ENCODE results near the gene DCPS.
"Not testable (repeated sequence)": the region's sequence is repeated elsewhere in the genome, so short reads cannot be mapped to it uniquely, and the experiment has no call there.

The DCPS gene

DNA sequence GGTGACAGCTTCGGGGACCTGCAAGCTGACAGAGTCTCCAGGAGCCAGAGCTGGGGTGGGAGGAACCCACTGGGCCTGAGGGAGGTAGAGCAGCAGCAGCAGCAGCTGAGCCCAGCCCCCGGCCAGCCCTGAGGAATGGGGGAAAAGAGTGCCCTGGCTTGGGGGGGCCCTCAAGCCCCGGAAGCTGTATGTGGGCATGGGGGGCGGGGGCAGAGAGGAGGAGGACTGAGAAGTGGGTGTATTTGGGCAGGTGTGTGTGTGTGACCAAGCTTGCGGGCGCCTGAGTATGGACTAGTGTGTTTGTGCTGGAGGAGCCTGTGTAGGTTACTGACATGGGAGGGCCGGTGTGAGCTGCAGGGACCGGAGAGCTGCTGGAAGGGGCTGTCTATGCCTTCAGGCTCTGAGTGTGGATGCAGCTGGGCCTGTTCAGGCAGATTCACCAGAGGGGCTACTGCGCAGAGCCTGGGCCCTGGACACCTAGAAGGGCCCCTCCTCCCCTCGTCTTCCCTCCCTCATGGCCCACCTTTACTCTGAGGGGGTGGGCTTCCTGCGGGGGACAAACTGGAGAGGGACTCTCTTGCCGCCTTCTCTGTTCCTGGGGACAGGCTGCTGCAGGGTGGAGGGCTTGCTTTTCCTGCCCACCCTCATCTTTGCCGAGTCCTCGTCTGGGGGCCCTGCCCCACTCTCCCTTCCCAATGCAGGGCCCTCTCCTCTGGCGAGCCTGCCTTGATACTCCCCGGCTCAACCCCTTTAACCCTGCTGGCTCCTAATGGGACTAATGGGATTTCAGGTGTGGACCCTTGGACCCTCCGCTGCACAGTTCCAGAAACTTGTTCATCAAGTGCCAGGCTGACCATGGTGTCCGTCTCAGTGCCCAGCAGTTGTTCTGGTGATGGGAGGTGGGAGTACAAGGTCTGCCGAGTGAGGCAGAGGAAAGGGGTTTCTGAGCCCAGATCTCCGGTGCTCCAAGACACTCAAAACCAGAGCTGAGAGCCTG is 79.8 kb downstream of the DCPS start:
- DNase-seq (ENCODE audit: low read depth, low spot score) = no peak
- Histone ChIP-seq H3K9ac (ENCODE audit: insufficient read length) (no peak overlapping the region), H3K9me3 (ENCODE audit: low read depth, low read length) (no peaks in the 10 kb centered on the region), H3K4me3 (no peak overlapping the region), H3K27ac (no peak overlapping the region), H3K36me3 (ENCODE audit: insufficient read depth, low read length) (no peaks in the 10 kb centered on the region)
- no peak for TF ChIP-seq POLR2AphosphoS5 (IDR thresholded peaks at IDR 0.05; ENCODE audit: borderline replicate concordance, low read depth, low read length)
- TF ChIP-seq EZH2 (IDR thresholded peaks at IDR 0.05) = no peak
- no peak for TF ChIP-seq FOXP2 (optimal IDR thresholded peaks at IDR 0.05; ENCODE audit: control extremely low read depth, extremely low read length, insufficient read depth)

DNA sequence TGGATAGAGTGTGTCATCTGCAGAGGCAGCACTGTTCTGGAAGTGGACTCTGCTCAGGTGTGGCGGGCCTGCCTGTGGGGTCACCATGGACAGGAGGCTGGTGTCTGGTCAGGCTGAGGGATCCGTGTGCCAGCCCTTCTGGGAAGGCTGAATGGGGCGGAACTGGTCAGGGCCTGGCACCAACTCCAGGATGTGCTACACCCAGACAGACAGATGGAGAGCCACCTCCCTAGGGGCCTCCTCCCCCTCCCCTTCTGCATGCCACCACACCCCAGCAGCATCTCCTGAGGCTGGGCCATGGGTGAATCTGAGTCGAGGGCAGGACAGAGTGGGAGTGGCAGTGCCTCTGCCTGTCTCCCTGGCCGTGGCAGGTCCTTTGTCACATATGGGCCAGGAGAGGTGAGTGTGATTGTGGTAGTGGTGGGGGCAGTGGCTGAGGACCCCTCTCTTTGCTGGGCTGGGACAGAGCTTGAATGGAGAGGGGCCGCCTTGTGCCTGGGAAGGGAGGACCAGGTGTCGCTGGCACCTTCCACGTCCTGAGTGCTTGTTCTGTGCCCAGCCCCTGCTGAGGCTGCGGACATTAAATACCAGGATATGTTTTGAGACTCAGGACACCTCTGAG is 80.7 kb downstream of the DCPS start:
- no peak for DNase-seq (ENCODE audit: low read depth, low spot score)
- Histone ChIP-seq H3K36me3 (ENCODE audit: insufficient read depth, low read length) (no peaks in the 10 kb centered on the region), H3K27ac (no peak overlapping the region), H3K9ac (ENCODE audit: insufficient read length) (no peak overlapping the region), H3K9me3 (ENCODE audit: low read depth, low read length) (no peaks in the 10 kb centered on the region), H3K4me3 (no peak overlapping the region)
- TF ChIP-seq EZH2 (IDR thresholded peaks at IDR 0.05) (no peak), FOXP2 (optimal IDR thresholded peaks at IDR 0.05; ENCODE audit: control extremely low read depth, extremely low read length, insufficient read depth) (no peak), POLR2AphosphoS5 (IDR thresholded peaks at IDR 0.05; ENCODE audit: borderline replicate concordance, low read depth, low read length) (no peak)

DNA sequence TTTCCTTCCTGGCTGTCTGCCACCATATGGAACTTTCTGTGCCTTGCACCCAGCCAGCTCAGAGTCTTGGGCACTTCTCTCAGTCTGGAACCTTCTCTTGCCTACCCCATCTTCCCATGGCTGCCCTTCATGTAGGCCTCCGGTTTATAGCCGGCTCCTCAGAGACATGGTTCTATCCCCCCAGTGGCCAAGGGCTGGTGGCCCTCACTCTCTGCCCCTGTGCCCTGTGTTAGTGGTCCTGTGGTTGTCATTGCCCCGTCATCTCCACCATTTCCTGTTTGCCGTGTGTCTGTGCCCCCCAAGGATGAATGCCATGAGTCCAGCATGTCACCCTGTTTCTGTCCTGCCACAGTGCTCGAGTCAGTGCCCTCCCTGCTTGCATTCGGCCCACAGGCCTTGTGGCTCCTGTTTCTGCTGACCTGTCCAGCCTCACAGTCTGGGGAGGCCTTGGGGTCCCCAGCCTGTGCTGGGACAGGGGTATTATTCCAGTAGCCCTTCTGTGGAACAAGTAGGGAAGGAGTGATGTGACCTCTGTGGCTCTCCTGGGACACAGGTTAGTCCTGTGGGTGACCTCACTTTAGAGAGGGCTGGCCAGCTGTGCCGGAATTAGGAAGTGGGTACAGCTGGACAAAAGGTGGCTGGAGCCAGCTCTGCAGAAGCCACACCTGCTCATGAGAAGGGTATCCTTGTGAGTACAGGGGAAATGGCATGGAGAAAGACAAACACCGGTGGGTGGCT is 82.3 kb downstream of the DCPS start:
- Histone ChIP-seq H3K9me3 (ENCODE audit: low read depth, low read length) (no peaks in the 10 kb centered on the region), H3K36me3 (ENCODE audit: insufficient read depth, low read length) (no peaks in the 10 kb centered on the region), H3K4me3 (no peak overlapping the region), H3K9ac (ENCODE audit: insufficient read length) (no peak overlapping the region), H3K27ac (no peak overlapping the region)
- TF ChIP-seq POLR2AphosphoS5 (IDR thresholded peaks at IDR 0.05; ENCODE audit: borderline replicate concordance, low read depth, low read length) = no peak
- no peak for TF ChIP-seq EZH2 (IDR thresholded peaks at IDR 0.05)
- no peak for TF ChIP-seq FOXP2 (optimal IDR thresholded peaks at IDR 0.05; ENCODE audit: control extremely low read depth, extremely low read length, insufficient read depth)
- no peak for DNase-seq (ENCODE audit: low read depth, low spot score)

DNA sequence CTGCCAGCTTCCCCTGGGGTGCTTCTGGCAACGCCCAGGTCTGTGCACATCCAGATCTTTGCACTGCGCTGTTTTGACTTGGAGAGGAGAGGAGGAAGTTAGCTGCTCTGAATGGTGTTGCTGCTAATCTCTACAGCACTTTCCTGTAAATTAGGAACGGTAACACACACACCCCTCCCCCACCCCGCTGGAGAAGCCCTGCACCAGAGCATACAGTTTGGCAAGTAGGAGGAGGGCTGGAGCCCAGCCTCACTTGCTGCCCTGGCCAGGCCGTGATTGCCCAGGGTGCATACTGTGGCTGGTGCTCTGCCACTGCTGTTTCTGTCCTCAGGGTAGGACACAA is 82.8 kb downstream of the DCPS start:
- not testable (repeated sequence) for H3K27ac ChIP-seq; H3K36me3 ChIP-seq (ENCODE audit: insufficient read depth, low read length); H3K4me3 ChIP-seq; DNase-seq (ENCODE audit: low read depth, low spot score); H3K9ac ChIP-seq (ENCODE audit: insufficient read length); H3K9me3 ChIP-seq (ENCODE audit: low read depth, low read length)

DNA sequence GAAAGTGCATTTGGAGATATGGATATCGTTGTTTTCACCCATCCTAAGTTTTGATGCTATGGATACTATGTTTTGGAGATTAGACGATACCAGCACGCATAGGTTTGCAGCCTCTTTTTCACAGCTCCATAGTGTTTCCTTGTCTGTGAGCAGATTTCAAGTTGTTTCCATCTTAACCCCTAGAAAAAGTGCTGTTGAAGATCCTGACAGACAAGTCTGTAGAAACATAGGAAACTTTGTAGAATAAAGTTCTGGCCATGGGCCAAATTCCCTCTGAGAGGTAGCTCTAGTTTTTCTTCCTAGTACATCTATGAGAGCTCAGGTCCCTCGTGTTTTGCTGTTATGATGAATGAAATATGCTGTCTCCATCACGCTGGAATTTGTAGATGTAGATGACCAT is 84.0 kb downstream of the DCPS start:
- Histone ChIP-seq H3K27ac (no peak overlapping the region), H3K9me3 (ENCODE audit: low read depth, low read length) (no peaks in the 10 kb centered on the region), H3K4me3 (no peak overlapping the region), H3K36me3 (ENCODE audit: insufficient read depth, low read length) (no peaks in the 10 kb centered on the region), H3K9ac (ENCODE audit: insufficient read length) (no peak overlapping the region)
- DNase-seq (ENCODE audit: low read depth, low spot score) = no peak
- TF ChIP-seq POLR2AphosphoS5 (IDR thresholded peaks at IDR 0.05; ENCODE audit: borderline replicate concordance, low read depth, low read length) (no peak), FOXP2 (optimal IDR thresholded peaks at IDR 0.05; ENCODE audit: control extremely low read depth, extremely low read length, insufficient read depth) (no peak), EZH2 (IDR thresholded peaks at IDR 0.05) (no peak)

DNA sequence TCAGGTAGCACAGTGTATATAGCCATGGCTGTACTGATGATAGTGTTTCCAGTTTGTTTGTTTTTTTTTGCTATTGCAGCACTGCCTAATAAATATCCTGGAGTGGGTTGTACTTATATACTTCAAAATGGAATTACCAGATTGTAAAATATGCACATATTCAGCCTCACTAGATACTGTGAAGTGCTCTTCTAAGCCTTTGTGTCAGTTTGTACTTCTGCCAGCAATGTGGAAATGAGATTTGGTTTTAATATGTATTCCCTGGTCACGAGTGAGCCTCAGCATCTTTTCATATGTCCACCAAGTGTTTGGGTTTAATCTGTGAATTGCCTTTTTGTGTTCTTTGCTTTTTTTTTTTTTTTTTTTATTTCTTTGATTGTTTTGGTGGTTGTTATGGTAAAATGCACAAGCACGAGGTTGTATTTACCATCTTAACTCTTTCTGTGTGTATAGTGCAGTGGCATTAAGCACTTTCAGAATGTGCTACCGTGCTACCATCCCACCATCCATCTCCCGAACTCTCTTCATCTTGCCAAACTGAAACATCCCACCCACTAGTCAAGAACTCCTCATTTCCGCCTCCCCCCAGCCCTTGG is 86.5 kb downstream of the DCPS start:
- Histone ChIP-seq H3K9me3 (ENCODE audit: low read depth, low read length) (no peaks in the 10 kb centered on the region), H3K27ac (no peak overlapping the region), H3K36me3 (ENCODE audit: insufficient read depth, low read length) (no peaks in the 10 kb centered on the region), H3K4me3 (no peak overlapping the region), H3K9ac (ENCODE audit: insufficient read length) (no peak overlapping the region)
- no peak for TF ChIP-seq EZH2 (IDR thresholded peaks at IDR 0.05)
- no peak for TF ChIP-seq FOXP2 (optimal IDR thresholded peaks at IDR 0.05; ENCODE audit: control extremely low read depth, extremely low read length, insufficient read depth)
- TF ChIP-seq POLR2AphosphoS5 (IDR thresholded peaks at IDR 0.05; ENCODE audit: borderline replicate concordance, low read depth, low read length) = no peak
- DNase-seq (ENCODE audit: low read depth, low spot score) = no peak

DNA sequence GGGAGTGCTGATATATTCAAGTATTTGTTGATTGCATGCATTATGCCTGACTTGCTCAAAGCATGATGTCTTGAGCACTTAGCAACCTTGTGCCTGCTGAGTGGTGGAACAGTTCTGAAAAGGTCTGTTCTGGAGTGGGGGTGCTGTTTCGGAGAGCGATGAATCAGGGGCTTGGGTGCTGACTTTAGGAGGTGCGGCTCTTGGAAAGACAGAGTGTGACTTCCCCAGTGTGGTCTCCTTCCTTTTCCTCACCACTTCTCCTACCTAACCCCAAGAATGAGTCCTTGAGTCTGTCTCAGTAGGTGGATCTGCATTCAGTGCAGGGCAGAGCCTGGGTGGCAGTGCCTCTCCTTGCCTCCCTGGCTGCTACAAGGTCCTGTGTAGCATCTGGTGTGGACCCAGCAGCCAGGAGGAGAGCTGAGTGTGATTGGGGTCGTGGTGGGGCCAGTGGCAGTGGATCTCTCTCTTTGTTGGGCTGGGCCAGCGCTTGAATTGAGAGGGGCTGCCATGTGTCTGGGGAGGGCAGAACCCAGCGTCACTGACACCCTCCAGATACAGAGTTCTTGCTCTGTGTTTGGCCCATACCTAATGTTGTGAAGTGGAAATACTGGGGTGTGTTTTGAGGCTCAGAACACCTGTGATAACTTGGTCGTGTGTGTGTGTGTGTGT is 87.6 kb downstream of the DCPS start:
- H3K9me3 ChIP-seq (ENCODE audit: low read depth, low read length) = no peaks in the 10 kb centered on the region
- no peak overlapping the region for H3K9ac ChIP-seq (ENCODE audit: insufficient read length)
- no peak overlapping the region for H3K4me3 ChIP-seq
- TF ChIP-seq POLR2AphosphoS5 (IDR thresholded peaks at IDR 0.05; ENCODE audit: borderline replicate concordance, low read depth, low read length) (no peak), EZH2 (IDR thresholded peaks at IDR 0.05) (no peak), FOXP2 (optimal IDR thresholded peaks at IDR 0.05; ENCODE audit: control extremely low read depth, extremely low read length, insufficient read depth) (no peak)
- no peaks in the 10 kb centered on the region for H3K36me3 ChIP-seq (ENCODE audit: insufficient read depth, low read length)
- DNase-seq (ENCODE audit: low read depth, low spot score) = no peak
- H3K27ac ChIP-seq = no peak overlapping the region
